ENCODE measurements around the gene MCM8.
A peak's percentile ranks its signal among the peaks of the same experiment; 100 is the strongest.

MCM8 gene

DNA sequence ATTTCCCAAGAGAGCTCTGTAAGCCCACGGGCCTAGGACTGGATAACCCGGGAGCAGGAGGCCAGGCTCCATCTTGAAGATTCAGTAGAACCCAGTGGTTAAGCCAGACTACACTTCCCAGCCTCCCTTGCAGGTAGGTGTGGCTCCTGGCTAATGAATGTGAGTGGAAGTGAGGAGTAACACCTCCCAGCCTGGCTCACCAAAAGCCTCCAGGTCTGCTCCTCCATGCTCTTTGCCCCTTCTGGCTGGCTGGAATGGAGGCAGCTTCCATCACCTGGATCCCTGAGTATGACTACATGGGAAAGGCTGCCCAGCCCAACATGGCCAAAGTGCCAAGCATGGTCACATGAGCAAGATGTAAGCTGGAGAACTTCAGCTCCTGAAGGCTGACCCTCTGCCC lies 93.7 kb downstream of the MCM8 start:
- DNase-seq (ENCODE audit: low read depth), result no peak

DNA sequence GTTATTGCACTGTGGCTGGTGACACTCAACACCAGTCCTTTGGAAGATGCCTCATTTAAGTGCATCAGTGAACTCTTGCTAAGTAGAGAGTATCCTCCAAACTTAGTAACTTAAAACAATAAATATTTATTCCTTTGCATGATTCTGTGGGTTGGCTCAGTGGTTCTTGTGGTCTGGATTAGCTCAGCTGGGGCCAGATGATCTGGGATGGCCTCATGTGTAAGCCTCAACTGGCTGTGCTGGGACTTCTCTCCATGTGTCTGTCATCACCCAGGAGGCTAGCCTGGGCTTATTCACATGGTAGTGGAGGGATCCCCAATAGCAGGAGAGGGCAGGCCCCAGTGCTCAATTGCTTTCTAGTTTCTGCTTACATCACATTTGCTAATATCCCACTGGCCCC lies 95.1 kb downstream of the MCM8 start:
- peak; percentile 66 for DNase-seq (ENCODE audit: low read depth)

DNA sequence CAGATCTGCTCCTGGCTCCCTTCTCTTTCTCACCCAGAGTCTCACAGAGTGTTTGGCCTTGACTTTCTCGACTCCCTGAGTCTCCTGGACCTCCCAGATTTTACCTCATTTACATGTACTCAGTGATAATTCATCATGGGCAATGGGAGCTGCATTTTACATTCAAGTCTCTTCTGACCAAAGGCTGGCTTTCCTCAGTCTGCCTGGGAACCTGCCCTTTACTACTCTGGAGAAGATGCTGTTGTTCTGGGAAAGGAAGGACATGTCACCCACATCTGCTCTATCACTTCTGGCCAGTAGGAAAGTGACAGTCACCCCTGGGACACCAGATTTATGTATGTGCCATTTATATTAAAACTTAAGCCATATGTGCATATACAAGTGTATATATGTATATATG lies 96.0 kb downstream of the MCM8 start:
- no peak for DNase-seq (ENCODE audit: low read depth)

DNA sequence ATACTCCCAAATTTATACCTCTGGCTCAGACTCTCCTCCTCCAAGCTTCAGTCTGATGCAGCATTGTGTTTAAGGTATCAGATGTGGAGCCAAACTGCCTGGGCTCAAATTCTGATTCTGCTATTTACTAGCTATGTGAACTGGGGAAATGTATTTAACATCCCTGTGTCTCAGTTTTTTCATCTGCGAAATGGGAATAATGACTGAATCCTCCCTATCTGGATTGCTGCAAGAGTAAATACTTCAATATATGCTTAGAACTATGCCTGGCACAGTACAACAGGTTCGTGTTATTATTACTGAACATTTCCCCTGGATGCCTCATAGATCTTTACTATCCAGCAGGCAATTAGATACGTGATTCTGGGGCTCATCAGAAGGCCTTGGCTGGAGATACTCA lies 97.9 kb downstream of the MCM8 start:
- no peak for DNase-seq (ENCODE audit: low read depth)
